ENCODE results near the gene PREP. TPM values are rescaled to one million over a fixed set of nuclear protein-coding genes. Genes with fewer than 3 reads are reported as not detected.
"Not testable (repeated sequence)": the region's sequence is repeated elsewhere in the genome, so short reads cannot be mapped to it uniquely, and the experiment has no call there.

Gene PREP
- total RNA-seq, 1 donor from 2014 or later = 9.9 TPM

DNA sequence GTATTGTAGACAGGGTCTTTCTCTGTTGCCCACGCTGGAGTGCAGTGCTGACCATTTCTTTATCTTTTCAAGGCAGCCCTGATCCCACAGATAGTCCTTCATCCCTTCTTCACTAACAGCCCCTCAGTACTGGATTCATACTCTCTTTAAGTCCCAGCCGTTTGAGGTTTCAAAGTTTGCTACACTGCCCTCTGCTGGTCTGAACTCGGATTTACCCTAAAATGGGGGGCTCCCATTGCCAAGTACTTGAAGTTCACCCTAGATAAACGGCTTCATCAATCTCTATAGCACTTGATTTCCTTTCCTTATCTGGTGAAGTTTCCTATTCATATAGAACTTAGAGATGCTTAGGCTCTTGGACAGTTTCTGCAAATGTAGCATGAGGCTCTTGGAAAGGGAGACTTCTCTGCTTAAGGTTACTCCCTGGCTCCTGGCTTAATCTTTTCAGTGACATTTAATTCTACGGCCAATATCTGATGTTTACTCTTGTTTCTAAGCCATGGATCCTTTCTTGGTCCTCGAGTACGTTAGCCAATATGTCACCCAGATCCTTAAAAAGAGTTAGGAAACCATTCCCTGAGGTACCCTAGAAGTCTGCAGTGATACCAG, 21.4 kb upstream of the PREP start:
- TF ChIP-seq, protein P1, sequence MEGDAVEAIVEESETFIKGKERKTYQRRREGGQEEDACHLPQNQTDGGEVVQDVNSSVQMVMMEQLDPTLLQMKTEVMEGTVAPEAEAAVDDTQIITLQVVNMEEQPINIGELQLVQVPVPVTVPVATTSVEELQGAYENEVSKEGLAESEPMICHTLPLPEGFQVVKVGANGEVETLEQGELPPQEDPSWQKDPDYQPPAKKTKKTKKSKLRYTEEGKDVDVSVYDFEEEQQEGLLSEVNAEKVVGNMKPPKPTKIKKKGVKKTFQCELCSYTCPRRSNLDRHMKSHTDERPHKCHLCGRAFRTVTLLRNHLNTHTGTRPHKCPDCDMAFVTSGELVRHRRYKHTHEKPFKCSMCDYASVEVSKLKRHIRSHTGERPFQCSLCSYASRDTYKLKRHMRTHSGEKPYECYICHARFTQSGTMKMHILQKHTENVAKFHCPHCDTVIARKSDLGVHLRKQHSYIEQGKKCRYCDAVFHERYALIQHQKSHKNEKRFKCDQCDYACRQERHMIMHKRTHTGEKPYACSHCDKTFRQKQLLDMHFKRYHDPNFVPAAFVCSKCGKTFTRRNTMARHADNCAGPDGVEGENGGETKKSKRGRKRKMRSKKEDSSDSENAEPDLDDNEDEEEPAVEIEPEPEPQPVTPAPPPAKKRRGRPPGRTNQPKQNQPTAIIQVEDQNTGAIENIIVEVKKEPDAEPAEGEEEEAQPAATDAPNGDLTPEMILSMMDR (conservative IDR thresholded peaks at IDR 0.05; ENCODE audit: low read depth, low read length) = peak; percentile 74
- DNase-seq (ENCODE audit: low read depth) = no peak
- no peak overlapping the region for H3K4me3 ChIP-seq (ENCODE audit: low read depth, low read length)

DNA sequence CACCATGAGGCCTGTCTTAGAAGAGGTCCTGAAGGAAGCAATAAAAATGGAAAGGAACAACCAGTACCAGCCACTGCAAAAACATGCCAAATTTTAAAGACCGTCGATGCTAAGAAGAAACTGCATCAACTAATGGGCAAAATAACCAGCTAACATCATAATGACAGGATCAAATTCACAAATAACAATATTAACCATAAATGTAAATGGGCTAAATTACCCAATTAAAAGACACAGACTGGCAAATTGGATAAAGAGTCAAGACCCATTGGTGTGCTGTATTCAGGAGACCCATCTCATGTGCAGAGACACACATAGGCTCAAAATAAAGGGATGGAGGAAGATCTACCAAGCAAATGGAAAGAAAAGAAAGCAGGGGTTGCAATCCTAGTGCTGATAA, 14.1 kb upstream of the PREP start:
- not testable (repeated sequence) for DNase-seq (ENCODE audit: low read depth); H3K4me3 ChIP-seq (ENCODE audit: low read depth, low read length)

DNA sequence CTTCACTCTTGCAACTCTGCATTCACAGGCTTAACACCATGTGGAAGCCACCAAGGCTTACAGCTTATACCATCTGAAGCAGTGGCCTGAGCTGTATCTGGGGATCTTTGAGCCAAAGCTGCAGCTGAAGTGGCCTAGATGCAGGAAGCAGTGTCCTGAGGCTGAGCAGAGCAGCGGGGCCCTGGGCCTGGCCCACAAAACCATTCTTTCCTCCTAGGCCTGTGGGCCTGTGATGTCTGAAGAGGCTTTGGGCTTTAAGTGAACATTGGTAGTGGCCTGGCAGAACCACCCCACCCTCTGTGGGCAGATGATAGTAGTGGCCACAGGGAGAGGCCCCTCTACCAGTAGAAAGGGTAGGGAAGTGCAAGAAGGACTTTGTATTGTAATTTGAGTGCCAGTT, 6.9 kb upstream of the PREP start:
- DNase-seq (ENCODE audit: low read depth) = no peak
- no peak overlapping the region for H3K4me3 ChIP-seq (ENCODE audit: low read depth, low read length)
- TF ChIP-seq, protein P1 (conservative IDR thresholded peaks at IDR 0.05; ENCODE audit: low read depth, low read length) = no peak

DNA sequence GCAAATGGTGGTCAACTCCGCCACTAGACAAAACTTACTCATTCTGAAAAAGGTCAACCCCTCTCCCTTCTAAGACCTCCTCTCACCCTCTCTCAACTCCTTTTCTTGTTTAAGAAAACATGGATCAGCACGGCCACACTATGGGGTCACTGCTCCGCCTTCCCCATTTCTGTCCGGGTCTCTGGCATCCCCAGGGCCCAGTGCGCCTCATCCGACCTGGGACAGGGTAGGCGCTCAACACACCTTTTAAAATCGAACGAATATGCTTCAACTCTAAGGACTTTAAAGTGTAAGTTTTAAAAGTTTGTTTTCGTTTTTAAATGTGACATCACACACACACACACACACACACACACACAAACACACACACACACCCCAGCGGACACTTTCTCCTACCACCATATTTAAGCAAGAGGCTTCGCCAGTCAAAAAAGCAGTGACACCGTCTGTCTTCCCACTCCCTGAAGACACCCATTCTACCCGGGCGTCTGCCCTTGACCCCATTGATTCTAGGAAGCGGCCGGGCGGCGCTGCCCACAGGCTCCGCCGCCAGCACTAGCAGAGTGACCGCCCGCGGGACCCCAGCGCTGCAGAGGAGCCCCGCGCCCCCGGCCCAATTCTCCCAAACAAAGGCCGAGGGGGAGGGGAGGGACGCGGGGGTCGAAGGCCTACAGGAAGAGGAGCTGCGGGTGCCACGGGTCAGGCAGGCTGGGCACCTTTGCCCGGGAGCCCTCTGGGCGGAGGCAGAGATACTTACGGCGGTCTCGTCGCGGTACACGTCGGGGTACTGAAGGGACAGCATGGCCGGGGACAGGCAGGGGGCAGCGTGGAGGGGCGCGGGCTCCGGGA, 568 bp downstream of the PREP start:
- no peak for DNase-seq (ENCODE audit: low read depth)
- H3K4me3 ChIP-seq (ENCODE audit: low read depth, low read length) = peak overlapping the region; percentile 97
- TF ChIP-seq, protein P1 (conservative IDR thresholded peaks at IDR 0.05; ENCODE audit: low read depth, low read length) = no peak

DNA sequence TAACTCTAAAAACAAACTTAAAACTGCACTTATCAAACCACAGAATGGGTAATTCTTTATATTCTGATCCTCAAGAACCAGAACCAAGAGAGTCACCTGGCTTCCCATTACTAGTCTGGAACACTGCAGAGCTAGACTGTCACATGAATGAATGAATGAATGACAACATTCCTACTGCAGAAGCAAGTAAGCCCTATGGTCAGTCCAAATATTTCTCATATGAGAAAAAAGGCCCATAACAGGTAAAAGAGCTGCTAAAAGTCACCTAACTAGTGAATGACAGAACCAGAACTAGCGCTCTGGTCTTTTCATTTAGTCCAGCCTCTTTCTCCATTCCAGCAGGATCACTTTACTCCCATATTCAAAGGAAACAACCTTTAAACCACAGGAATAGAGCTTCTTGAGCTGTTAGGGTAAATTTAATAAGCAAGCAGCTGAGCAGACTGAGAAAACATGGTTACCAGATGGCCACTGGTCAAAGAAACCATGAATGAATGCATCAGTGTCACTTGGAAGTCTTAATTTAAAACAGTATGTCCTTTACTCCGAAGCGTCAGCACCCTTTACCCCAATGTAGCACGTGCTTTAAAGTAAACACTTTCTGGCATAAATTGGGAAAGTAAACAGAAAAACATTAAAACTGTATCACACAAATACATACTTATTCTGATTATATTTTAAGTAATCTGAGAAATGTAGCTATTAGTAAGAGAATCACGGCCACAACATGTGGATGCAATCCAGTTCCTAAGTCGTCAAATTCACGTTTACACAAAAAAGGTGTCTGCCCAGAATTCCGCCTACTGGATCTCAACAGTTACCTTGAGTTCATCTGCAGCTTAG, 1.4 kb downstream of the PREP start:
- DNase-seq (ENCODE audit: low read depth) = no peak
- H3K4me3 ChIP-seq (ENCODE audit: low read depth, low read length) = peak overlapping the region; percentile 97
- TF ChIP-seq, protein P1 (conservative IDR thresholded peaks at IDR 0.05; ENCODE audit: low read depth, low read length) = no peak

DNA sequence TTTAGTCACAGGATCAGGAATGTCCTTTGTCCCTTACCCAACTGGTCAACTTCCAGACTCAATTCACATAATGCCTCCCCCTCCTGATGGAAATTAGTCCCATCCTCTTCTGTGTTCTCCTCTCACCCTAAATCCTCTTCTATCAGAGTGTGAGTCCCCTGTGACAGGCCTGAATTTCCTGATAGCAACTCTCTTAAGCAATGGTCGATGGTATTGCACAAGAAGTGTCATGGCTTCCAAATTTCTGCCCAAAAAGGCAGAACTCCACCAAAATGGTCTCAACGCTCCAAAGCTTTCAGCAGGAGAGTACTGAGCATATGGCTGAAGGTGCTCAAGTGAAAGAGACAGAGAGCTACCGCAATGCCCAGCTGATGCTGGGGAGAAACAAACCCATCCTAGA, 2.4 kb downstream of the PREP start:
- no peak for DNase-seq (ENCODE audit: low read depth)
- TF ChIP-seq, protein P1 (conservative IDR thresholded peaks at IDR 0.05; ENCODE audit: low read depth, low read length) = no peak
- H3K4me3 ChIP-seq (ENCODE audit: low read depth, low read length) = no peak overlapping the region

DNA sequence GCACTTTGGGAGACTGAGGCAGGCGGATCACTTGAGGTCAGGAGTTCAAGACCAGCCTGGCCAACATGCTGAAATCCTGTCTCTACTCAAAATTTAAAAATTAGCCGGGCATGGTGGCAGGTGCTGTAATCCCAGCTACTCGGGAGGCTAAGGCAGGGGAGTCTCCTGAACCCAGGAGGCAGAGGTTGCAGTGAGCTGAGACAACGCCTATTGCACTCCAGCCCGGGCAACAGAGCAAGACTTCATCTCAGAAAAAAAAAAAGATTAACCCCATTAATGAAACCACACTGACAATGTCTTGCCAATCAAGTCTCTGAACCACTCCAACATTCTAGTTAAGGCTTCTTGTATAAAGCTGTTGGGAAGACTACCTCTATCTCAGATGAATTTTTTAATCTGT, 4.0 kb downstream of the PREP start:
- no peak for DNase-seq (ENCODE audit: low read depth)
- H3K4me3 ChIP-seq (ENCODE audit: low read depth, low read length) = no peak overlapping the region
- TF ChIP-seq, protein P1 (conservative IDR thresholded peaks at IDR 0.05; ENCODE audit: low read depth, low read length) = no peak
